ENCODE measurements around the gene C6orf120. TPM values are rescaled to one million over a fixed set of nuclear protein-coding genes. Genes with fewer than 3 reads are reported as not detected.

Gene C6orf120
- total and polyA plus RNA-seq, 2 of the 13 experiments (the other 11 are each of a cell fraction or from before 2014, with no cell fraction given), result 21.7 to 29.9 TPM

DNA sequence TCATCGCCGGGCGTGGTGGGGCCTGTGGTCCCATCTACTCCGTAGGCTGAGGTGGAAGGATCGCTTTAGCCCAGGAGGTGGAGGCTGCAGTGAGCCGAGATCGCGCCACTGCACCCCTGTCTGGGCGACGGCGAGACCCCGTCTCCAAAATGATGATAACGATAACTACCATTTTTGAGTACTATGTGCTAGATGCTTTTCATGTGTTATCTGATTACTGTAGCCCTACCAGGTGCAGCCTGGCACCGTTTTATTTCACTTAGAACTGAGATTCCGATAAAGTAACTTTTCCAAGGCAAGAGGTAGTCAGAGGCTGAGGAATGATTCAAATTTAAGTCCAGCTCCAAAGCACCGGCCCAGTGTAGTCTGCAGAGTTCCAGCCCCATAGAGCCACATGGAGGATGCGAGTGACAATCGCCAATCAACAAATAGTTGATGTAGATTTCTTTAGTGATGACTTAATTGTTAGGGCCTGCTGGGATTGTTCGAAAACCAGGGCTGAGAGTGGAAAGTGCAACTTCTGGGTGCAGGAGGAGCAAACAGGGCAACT, 50.2 kb downstream of the C6orf120 start (continued):
- TF ChIP-seq RFXAP (CRISPR knock-in tag; IDR thresholded peaks at IDR 0.05; ENCODE audit: borderline replicate concordance) (no peak), NCOA1 (CRISPR knock-in tag; IDR thresholded peaks at IDR 0.05) (0 out of 2 replicates have a peak, but pooled peaks have one; percentile 86), ZNF251 (CRISPR knock-in tag; IDR thresholded peaks at IDR 0.05) (no peak), ZHX1 (CRISPR knock-in tag; IDR thresholded peaks at IDR 0.05; ENCODE audit: low read depth) (no peak), ZFX (CRISPR knock-in tag; IDR thresholded peaks at IDR 0.05; ENCODE audit: low read depth) (no peak), ZNF563 (CRISPR knock-in tag; IDR thresholded peaks at IDR 0.05) (no peak), ZBTB42 (CRISPR knock-in tag; IDR thresholded peaks at IDR 0.05) (no peak), ZNF292 (CRISPR knock-in tag; IDR thresholded peaks at IDR 0.05; ENCODE audit: borderline replicate concordance, low read depth) (0 out of 2 replicates have a peak, but pooled peaks have one; percentile 5), SIN3A (IDR thresholded peaks at IDR 0.05; ENCODE audit: borderline replicate concordance, low read depth, low read length) (0 out of 2 replicates have a peak, but pooled peaks have one; percentile 47), SP5 (CRISPR knock-in tag; IDR thresholded peaks at IDR 0.05; ENCODE audit: borderline replicate concordance, low read depth) (no peak), MAF1 (CRISPR knock-in tag; IDR thresholded peaks at IDR 0.05; ENCODE audit: borderline replicate concordance) (no peak), SMC3 (IDR thresholded peaks at IDR 0.05; ENCODE audit: low read length) (peak; percentile 13; the same call in 1 of the 2 replicates), MBD4 (IDR thresholded peaks at IDR 0.05; ENCODE audit: borderline replicate concordance, low read length) (no peak), NFE2L1 (CRISPR knock-in tag; IDR thresholded peaks at IDR 0.05; ENCODE audit: borderline replicate concordance) (no peak), TFDP2 (CRISPR knock-in tag; IDR thresholded peaks at IDR 0.05) (no peak), ZNF296 (CRISPR knock-in tag; conservative IDR thresholded peaks at IDR 0.05) (0 out of 2 replicates have a peak, but pooled peaks have one; percentile 5), ZNF335 (CRISPR knock-in tag; IDR thresholded peaks at IDR 0.05) (peak; percentile 52; the same call in 1 of the 2 replicates), ZNF562 (CRISPR knock-in tag; IDR thresholded peaks at IDR 0.05; ENCODE audit: borderline replicate concordance) (no peak)
- TF ChIP-seq, protein P1, sequence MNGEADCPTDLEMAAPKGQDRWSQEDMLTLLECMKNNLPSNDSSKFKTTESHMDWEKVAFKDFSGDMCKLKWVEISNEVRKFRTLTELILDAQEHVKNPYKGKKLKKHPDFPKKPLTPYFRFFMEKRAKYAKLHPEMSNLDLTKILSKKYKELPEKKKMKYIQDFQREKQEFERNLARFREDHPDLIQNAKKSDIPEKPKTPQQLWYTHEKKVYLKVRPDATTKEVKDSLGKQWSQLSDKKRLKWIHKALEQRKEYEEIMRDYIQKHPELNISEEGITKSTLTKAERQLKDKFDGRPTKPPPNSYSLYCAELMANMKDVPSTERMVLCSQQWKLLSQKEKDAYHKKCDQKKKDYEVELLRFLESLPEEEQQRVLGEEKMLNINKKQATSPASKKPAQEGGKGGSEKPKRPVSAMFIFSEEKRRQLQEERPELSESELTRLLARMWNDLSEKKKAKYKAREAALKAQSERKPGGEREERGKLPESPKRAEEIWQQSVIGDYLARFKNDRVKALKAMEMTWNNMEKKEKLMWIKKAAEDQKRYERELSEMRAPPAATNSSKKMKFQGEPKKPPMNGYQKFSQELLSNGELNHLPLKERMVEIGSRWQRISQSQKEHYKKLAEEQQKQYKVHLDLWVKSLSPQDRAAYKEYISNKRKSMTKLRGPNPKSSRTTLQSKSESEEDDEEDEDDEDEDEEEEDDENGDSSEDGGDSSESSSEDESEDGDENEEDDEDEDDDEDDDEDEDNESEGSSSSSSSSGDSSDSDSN (CRISPR knock-in tag; IDR thresholded peaks at IDR 0.05), result no peak
- TF ChIP-seq, protein P2, sequence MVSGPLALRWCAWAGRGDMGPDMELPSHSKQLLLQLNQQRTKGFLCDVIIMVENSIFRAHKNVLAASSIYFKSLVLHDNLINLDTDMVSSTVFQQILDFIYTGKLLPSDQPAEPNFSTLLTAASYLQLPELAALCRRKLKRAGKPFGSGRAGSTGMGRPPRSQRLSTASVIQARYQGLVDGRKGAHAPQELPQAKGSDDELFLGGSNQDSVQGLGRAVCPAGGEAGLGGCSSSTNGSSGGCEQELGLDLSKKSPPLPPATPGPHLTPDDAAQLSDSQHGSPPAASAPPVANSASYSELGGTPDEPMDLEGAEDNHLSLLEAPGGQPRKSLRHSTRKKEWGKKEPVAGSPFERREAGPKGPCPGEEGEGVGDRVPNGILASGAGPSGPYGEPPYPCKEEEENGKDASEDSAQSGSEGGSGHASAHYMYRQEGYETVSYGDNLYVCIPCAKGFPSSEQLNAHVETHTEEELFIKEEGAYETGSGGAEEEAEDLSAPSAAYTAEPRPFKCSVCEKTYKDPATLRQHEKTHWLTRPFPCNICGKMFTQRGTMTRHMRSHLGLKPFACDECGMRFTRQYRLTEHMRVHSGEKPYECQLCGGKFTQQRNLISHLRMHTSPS (CRISPR knock-in tag; IDR thresholded peaks at IDR 0.05; ENCODE audit: low read depth), result no peak
- TF ChIP-seq, protein P3, sequence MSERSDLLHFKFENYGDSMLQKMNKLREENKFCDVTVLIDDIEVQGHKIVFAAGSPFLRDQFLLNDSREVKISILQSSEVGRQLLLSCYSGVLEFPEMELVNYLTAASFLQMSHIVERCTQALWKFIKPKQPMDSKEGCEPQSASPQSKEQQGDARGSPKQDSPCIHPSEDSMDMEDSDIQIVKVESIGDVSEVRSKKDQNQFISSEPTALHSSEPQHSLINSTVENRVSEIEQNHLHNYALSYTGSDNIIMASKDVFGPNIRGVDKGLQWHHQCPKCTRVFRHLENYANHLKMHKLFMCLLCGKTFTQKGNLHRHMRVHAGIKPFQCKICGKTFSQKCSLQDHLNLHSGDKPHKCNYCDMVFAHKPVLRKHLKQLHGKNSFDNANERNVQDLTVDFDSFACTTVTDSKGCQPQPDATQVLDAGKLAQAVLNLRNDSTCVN (CRISPR knock-in tag; IDR thresholded peaks at IDR 0.05; ENCODE audit: borderline replicate concordance), result no peak
